Activated CD8-positive, alpha-beta memory T cell treated with anti-CD3 and anti-CD28 coated beads, Interleukin-2, amount 10 ng/mL, durations not matched to agents 7 days and 5 days (primary cell): ENCODE measurements around the gene NKX6-2. TPM values are rescaled to one million over a fixed set of nuclear protein-coding genes. Genes with fewer than 3 reads are reported as not detected.

Experiments used
- ATAC-seq: fragments of 150-1000 bp; cut with Tn5 transposase; one replicate; pipeline ENCODE4 v1.10.0; 2021; ENCODE audit warnings: moderate library complexity
- CTCF ChIA-PET: fragments of 350-600 bp; sonication (Branson Sonifier 250); formaldehyde crosslinking; loops from one replicate; lab custom pipeline; 2021; ENCODE audit warnings: antibody characterized with exemption; lab: Charles Lee
- DNase-seq: peaks from one replicate; pipeline ENCODE4 v3.0.0-alpha.2; 2020
- H3K27ac Mint-ChIP-seq: one replicate; pipeline ENCODE4 v1.8.0; 2021; ENCODE audit warnings: mild to moderate bottlenecking, mixed read lengths
- H3K27me3 Mint-ChIP-seq: one replicate; pipeline ENCODE4 v1.8.0; 2021; ENCODE audit warnings: mixed read lengths
- H3K36me3 Mint-ChIP-seq: one replicate; pipeline ENCODE4 v1.8.0; 2021; ENCODE audit warnings: mild to moderate bottlenecking, mixed read lengths
- H3K4me1 Mint-ChIP-seq: one replicate; pipeline ENCODE4 v1.8.0; 2021; ENCODE audit warnings: mixed read lengths
- H3K4me3 Mint-ChIP-seq: one replicate; pipeline ENCODE4 v1.8.0; 2021; ENCODE audit warnings: mild to moderate bottlenecking, moderate library complexity, mixed read lengths
- H3K9me3 Mint-ChIP-seq: one replicate; pipeline ENCODE4 v1.8.0; 2022; ENCODE audit warnings: low read depth, mixed read lengths
- total RNA-seq, 2 experiments: library from RNA; stranded (reverse); gene quantifications; one replicate each; pipeline ENCODE4 v1.2.3, GENCODE V29; 2021

The NKX6-2 gene
- total RNA-seq, 2 experiments from 2014 or later = not detected

- Mint-ChIP-seq H3K27ac (no peak overlapping the region), H3K4me1 (no peaks in the 10 kb centered on the region), H3K4me3 (no peak overlapping the region), H3K36me3 (no peaks in the 10 kb centered on the region), H3K9me3 (no peaks in the 10 kb centered on the region), H3K27me3 (no peaks in the 10 kb centered on the region)
- CTCF ChIA-PET = no interaction called here
- no peak for DNase-seq
- no peak for ATAC-seq
Measured at GRCh38 chr10:132808383-132809231, 22.7 kb upstream of the NKX6-2 start.

- CTCF ChIA-PET = no interaction called here
- no peak overlapping the region for H3K27ac Mint-ChIP-seq
- DNase-seq (no peak), ATAC-seq (no peak)
- no peak overlapping the region for H3K4me3 Mint-ChIP-seq
- no peaks in the 10 kb centered on the region for H3K27me3 Mint-ChIP-seq
- no peaks in the 10 kb centered on the region for H3K4me1 Mint-ChIP-seq
- no peaks in the 10 kb centered on the region for H3K36me3 Mint-ChIP-seq
- H3K9me3 Mint-ChIP-seq = no peaks in the 10 kb centered on the region
Measured at GRCh38 chr10:132807621-132808049, 21.7 kb upstream of the NKX6-2 start.

GRCh38 chr10:132806561-132807003 lies 20.6 kb upstream of the NKX6-2 start:
- H3K4me1 Mint-ChIP-seq = no peaks in the 10 kb centered on the region
- H3K27ac Mint-ChIP-seq = no peak overlapping the region
- H3K27me3 Mint-ChIP-seq = no peaks in the 10 kb centered on the region
- DNase-seq (no peak), ATAC-seq (no peak)
- H3K4me3 Mint-ChIP-seq = no peak overlapping the region
- CTCF ChIA-PET = no interaction called here
- H3K9me3 Mint-ChIP-seq = no peaks in the 10 kb centered on the region
- H3K36me3 Mint-ChIP-seq = no peaks in the 10 kb centered on the region

GRCh38 chr10:132806110-132806509 lies 20.2 kb upstream of the NKX6-2 start:
- Mint-ChIP-seq H3K4me3 (no peak overlapping the region), H3K27me3 (no peaks in the 10 kb centered on the region), H3K4me1 (no peaks in the 10 kb centered on the region), H3K9me3 (no peaks in the 10 kb centered on the region), H3K27ac (no peak overlapping the region), H3K36me3 (no peaks in the 10 kb centered on the region)
- CTCF ChIA-PET = no interaction called here
- ATAC-seq (no peak), DNase-seq (no peak)

- CTCF ChIA-PET = no interaction called here
Measured at GRCh38 chr10:132805599-132805998, 19.7 kb upstream of the NKX6-2 start.

GRCh38 chr10:132804785-132805426 lies 19.0 kb upstream of the NKX6-2 start:
- H3K36me3 Mint-ChIP-seq = no peaks in the 10 kb centered on the region
- DNase-seq = no peak
- H3K4me3 Mint-ChIP-seq = no peak overlapping the region
- no peaks in the 10 kb centered on the region for H3K27me3 Mint-ChIP-seq
- CTCF ChIA-PET = no interaction called here
- no peaks in the 10 kb centered on the region for H3K9me3 Mint-ChIP-seq
- H3K27ac Mint-ChIP-seq = no peak overlapping the region
- H3K4me1 Mint-ChIP-seq = no peaks in the 10 kb centered on the region
- no peak for ATAC-seq

More at GRCh38 chr10:132805599-132805998, 19.7 kb upstream of the NKX6-2 start:
- Mint-ChIP-seq H3K36me3 (no peaks in the 10 kb centered on the region), H3K4me1 (no peaks in the 10 kb centered on the region), H3K27me3 (no peaks in the 10 kb centered on the region), H3K4me3 (no peak overlapping the region), H3K27ac (no peak overlapping the region), H3K9me3 (no peaks in the 10 kb centered on the region)
- DNase-seq (no peak), ATAC-seq (no peak)

- CTCF ChIA-PET = no interaction called here
- H3K4me3 Mint-ChIP-seq = no peak overlapping the region
- H3K36me3 Mint-ChIP-seq = no peaks in the 10 kb centered on the region
- no peak for DNase-seq
- H3K9me3 Mint-ChIP-seq = no peaks in the 10 kb centered on the region
- ATAC-seq = no peak
- H3K27ac Mint-ChIP-seq = no peak overlapping the region
- no peaks in the 10 kb centered on the region for H3K27me3 Mint-ChIP-seq
- no peaks in the 10 kb centered on the region for H3K4me1 Mint-ChIP-seq
Measured at GRCh38 chr10:132804287-132804686, 18.3 kb upstream of the NKX6-2 start.

GRCh38 chr10:132803416-132804210 lies 17.7 kb upstream of the NKX6-2 start:
- Mint-ChIP-seq H3K4me1 (no peaks in the 10 kb centered on the region), H3K27ac (no peak overlapping the region), H3K9me3 (no peaks in the 10 kb centered on the region), H3K4me3 (no peak overlapping the region), H3K36me3 (no peaks in the 10 kb centered on the region), H3K27me3 (no peaks in the 10 kb centered on the region)
- DNase-seq (no peak), ATAC-seq (no peak)
- CTCF ChIA-PET = no interaction called here

GRCh38 chr10:132802694-132803320 lies 16.9 kb upstream of the NKX6-2 start:
- Mint-ChIP-seq H3K4me1 (no peaks in the 10 kb centered on the region), H3K36me3 (no peaks in the 10 kb centered on the region), H3K9me3 (no peaks in the 10 kb centered on the region), H3K4me3 (no peak overlapping the region), H3K27ac (no peak overlapping the region), H3K27me3 (no peaks in the 10 kb centered on the region)
- no peak for DNase-seq
- ATAC-seq = no peak
- CTCF ChIA-PET = no interaction called here

GRCh38 chr10:132802048-132802447 lies 16.1 kb upstream of the NKX6-2 start:
- Mint-ChIP-seq H3K4me3 (no peak overlapping the region), H3K9me3 (no peaks in the 10 kb centered on the region), H3K27me3 (no peaks in the 10 kb centered on the region), H3K27ac (no peak overlapping the region), H3K4me1 (no peaks in the 10 kb centered on the region), H3K36me3 (no peaks in the 10 kb centered on the region)
- DNase-seq = no peak
- no peak for ATAC-seq
- CTCF ChIA-PET = no interaction called here

GRCh38 chr10:132799865-132800264 lies 13.9 kb upstream of the NKX6-2 start:
- Mint-ChIP-seq H3K36me3 (no peaks in the 10 kb centered on the region), H3K4me1 (no peaks in the 10 kb centered on the region), H3K27me3 (no peaks in the 10 kb centered on the region), H3K4me3 (no peak overlapping the region), H3K9me3 (no peaks in the 10 kb centered on the region), H3K27ac (no peak overlapping the region)
- DNase-seq (no peak), ATAC-seq (no peak)
- CTCF ChIA-PET = no interaction called here

GRCh38 chr10:132798876-132799275 lies 12.9 kb upstream of the NKX6-2 start:
- DNase-seq = no peak
- Mint-ChIP-seq H3K27me3 (no peaks in the 10 kb centered on the region), H3K4me1 (no peaks in the 10 kb centered on the region), H3K36me3 (no peaks in the 10 kb centered on the region), H3K4me3 (no peak overlapping the region), H3K9me3 (no peaks in the 10 kb centered on the region), H3K27ac (no peak overlapping the region)
- CTCF ChIA-PET = no interaction called here
- no peak for ATAC-seq

- no peaks in the 10 kb centered on the region for H3K4me1 Mint-ChIP-seq
Measured at GRCh38 chr10:132798403-132798802, 12.5 kb upstream of the NKX6-2 start.

More at GRCh38 chr10:132798403-132798802, 12.5 kb upstream of the NKX6-2 start:
- no peaks in the 10 kb centered on the region for H3K27me3 Mint-ChIP-seq
- H3K9me3 Mint-ChIP-seq = no peaks in the 10 kb centered on the region
- ATAC-seq = no peak
- CTCF ChIA-PET = no interaction called here
- DNase-seq = no peak
- H3K27ac Mint-ChIP-seq = no peak overlapping the region
- H3K36me3 Mint-ChIP-seq = no peaks in the 10 kb centered on the region
- no peak overlapping the region for H3K4me3 Mint-ChIP-seq
